ENCODE measurements around the gene NFATC4.

The NFATC4 gene

DNA sequence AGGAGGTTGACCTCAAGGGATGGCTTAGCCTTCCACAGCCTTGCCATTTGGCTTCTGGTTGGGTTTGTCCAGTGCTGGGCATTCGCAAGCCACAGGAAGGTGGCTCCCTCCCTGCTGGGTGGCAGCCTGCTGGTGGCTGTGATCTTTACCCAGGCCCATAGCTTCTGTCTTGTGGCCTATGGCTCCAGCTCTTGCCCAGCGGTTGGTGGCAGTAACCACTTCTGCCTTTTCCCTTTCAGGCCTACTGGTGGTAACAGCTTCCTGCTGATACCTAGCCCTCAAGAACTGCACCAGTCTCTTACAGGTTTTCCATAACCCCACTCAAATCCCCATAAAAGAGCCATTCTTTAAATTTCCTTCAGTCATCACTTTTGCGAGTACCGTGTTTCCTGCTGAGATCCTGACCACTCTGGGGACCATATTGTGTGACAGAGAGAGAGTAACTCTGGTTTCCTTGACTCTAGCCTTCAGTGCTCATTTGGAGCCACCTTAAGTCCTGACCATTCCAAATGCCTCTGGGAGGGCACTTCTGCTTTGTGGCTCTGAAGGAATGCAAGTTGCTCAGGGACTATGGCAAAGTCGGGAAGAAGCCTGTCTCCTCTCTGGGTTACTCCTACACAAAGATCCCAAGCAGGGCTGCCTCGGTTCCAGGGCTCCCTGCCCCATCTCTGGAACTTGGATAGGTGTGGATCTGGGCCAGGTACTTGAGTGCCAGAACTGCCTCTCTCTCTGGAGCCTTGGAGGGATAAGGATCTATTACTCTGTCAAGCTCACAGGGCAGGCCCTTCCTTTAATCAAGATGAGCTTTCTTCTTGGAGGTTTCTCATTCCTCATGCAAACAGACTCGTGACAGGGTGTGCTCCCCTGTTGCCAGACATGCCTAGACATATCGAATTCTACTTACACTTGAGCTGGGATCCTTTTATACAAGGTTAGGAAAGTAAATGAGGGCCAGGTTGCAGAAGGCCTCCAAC is 27.9 kb downstream of the NFATC4 start (continued):
- TF ChIP-seq ZNF677 (tag by site-specific recombination; IDR thresholded peaks at IDR 0.05), result no peak
- TF ChIP-seq, protein P1, sequence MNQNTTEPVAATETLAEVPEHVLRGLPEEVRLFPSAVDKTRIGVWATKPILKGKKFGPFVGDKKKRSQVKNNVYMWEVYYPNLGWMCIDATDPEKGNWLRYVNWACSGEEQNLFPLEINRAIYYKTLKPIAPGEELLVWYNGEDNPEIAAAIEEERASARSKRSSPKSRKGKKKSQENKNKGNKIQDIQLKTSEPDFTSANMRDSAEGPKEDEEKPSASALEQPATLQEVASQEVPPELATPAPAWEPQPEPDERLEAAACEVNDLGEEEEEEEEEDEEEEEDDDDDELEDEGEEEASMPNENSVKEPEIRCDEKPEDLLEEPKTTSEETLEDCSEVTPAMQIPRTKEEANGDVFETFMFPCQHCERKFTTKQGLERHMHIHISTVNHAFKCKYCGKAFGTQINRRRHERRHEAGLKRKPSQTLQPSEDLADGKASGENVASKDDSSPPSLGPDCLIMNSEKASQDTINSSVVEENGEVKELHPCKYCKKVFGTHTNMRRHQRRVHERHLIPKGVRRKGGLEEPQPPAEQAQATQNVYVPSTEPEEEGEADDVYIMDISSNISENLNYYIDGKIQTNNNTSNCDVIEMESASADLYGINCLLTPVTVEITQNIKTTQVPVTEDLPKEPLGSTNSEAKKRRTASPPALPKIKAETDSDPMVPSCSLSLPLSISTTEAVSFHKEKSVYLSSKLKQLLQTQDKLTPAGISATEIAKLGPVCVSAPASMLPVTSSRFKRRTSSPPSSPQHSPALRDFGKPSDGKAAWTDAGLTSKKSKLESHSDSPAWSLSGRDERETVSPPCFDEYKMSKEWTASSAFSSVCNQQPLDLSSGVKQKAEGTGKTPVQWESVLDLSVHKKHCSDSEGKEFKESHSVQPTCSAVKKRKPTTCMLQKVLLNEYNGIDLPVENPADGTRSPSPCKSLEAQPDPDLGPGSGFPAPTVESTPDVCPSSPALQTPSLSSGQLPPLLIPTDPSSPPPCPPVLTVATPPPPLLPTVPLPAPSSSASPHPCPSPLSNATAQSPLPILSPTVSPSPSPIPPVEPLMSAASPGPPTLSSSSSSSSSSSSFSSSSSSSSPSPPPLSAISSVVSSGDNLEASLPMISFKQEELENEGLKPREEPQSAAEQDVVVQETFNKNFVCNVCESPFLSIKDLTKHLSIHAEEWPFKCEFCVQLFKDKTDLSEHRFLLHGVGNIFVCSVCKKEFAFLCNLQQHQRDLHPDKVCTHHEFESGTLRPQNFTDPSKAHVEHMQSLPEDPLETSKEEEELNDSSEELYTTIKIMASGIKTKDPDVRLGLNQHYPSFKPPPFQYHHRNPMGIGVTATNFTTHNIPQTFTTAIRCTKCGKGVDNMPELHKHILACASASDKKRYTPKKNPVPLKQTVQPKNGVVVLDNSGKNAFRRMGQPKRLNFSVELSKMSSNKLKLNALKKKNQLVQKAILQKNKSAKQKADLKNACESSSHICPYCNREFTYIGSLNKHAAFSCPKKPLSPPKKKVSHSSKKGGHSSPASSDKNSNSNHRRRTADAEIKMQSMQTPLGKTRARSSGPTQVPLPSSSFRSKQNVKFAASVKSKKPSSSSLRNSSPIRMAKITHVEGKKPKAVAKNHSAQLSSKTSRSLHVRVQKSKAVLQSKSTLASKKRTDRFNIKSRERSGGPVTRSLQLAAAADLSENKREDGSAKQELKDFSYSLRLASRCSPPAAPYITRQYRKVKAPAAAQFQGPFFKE (tag by site-specific recombination; IDR thresholded peaks at IDR 0.05; ENCODE audit: borderline replicate concordance), result no peak
- TF ChIP-seq ZNF488 (tag by site-specific recombination; IDR thresholded peaks at IDR 0.05), result no peak
- no peak for TF ChIP-seq ZNF266 (tag by site-specific recombination; IDR thresholded peaks at IDR 0.05; ENCODE audit: low read depth)
- TF ChIP-seq ZNF596 (tag by site-specific recombination; IDR thresholded peaks at IDR 0.05), result no peak
- no peak for TF ChIP-seq SP2 (tag by site-specific recombination; IDR thresholded peaks at IDR 0.05)
- no peak for TF ChIP-seq TRIM28 (IDR thresholded peaks at IDR 0.05; ENCODE audit: borderline replicate concordance, low read length)
- no peak for TF ChIP-seq ZXDB (tag by site-specific recombination; IDR thresholded peaks at IDR 0.05)
- no peak for TF ChIP-seq ZNF48 (tag by site-specific recombination; IDR thresholded peaks at IDR 0.05)
- TF ChIP-seq ZSCAN4 (tag by site-specific recombination; IDR thresholded peaks at IDR 0.05), result 0 out of 2 replicates have a peak, but pooled peaks have one; percentile 12
- peak; percentile 95 for TF ChIP-seq ZNF530 (tag by site-specific recombination; IDR thresholded peaks at IDR 0.05; ENCODE audit: low read depth)
- no peak for TF ChIP-seq ZNF26 (tag by site-specific recombination; IDR thresholded peaks at IDR 0.05)
- TF ChIP-seq ZNF16 (tag by site-specific recombination; IDR thresholded peaks at IDR 0.05; ENCODE audit: low read depth), result no peak
- TF ChIP-seq ZIC2 (tag by site-specific recombination; IDR thresholded peaks at IDR 0.05), result peak; percentile 81
- no peak for TF ChIP-seq PRDM6 (tag by site-specific recombination; IDR thresholded peaks at IDR 0.05)
- TF ChIP-seq ATF2 (tag by site-specific recombination; IDR thresholded peaks at IDR 0.05; ENCODE audit: low read depth), result no peak
- TF ChIP-seq, protein P2, sequence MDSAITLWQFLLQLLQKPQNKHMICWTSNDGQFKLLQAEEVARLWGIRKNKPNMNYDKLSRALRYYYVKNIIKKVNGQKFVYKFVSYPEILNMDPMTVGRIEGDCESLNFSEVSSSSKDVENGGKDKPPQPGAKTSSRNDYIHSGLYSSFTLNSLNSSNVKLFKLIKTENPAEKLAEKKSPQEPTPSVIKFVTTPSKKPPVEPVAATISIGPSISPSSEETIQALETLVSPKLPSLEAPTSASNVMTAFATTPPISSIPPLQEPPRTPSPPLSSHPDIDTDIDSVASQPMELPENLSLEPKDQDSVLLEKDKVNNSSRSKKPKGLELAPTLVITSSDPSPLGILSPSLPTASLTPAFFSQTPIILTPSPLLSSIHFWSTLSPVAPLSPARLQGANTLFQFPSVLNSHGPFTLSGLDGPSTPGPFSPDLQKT (IDR thresholded peaks at IDR 0.05; ENCODE audit: borderline replicate concordance, low read depth, low read length), result no peak
- TF ChIP-seq ZSCAN30 (tag by site-specific recombination; IDR thresholded peaks at IDR 0.05), result no peak
- no peak for TF ChIP-seq GLI4 (tag by site-specific recombination; IDR thresholded peaks at IDR 0.05)
- no peak for TF ChIP-seq ZNF132 (tag by site-specific recombination; IDR thresholded peaks at IDR 0.05; ENCODE audit: borderline replicate concordance)
- TF ChIP-seq ZNF362 (tag by site-specific recombination; IDR thresholded peaks at IDR 0.05), result no peak
- no peak for TF ChIP-seq ZNF600 (tag by site-specific recombination; IDR thresholded peaks at IDR 0.05)

Measured in HEK293 (cell line).